DND-41 (cell line): ENCODE measurements around the gene ITFG1.

ENCODE experiments used
- ATAC-seq: fragments of 200-7000 bp; cut with Tn5 transposase; 3 replicates; pipeline ENCODE4 v1.9.1; 2021; ENCODE audit warnings: low read depth; ENCODE audit not compliant: insufficient read depth
- DNase-seq: peaks from one replicate; pipeline ENCODE4 v3.0.0-alpha.2; 2020
- H2AFZ ChIP-seq: 2 replicates; pipeline ENCODE4 v1.6.0; 2012; ENCODE audit warnings: low read depth, low read length
- H3K27ac ChIP-seq: 2 replicates; pipeline ENCODE4 v1.5.1; 2012; ENCODE audit warnings: low read length, inconsistent platforms
- H3K27me3 ChIP-seq: fragments of 200-600 bp; sonication (generic); 2 replicates; pipeline ENCODE4 v1.6.0; 2012; ENCODE audit warnings: low read length, mild to moderate bottlenecking, inconsistent platforms; ENCODE audit not compliant: insufficient read depth, poor library complexity
- H3K36me3 ChIP-seq: 2 replicates; pipeline ENCODE4 v1.5.1; 2012; ENCODE audit warnings: low read length, inconsistent platforms; ENCODE audit not compliant: insufficient read depth
- H3K4me1 ChIP-seq: 2 replicates; pipeline ENCODE4 v1.5.1; 2012; ENCODE audit warnings: mild to moderate bottlenecking, low read length; ENCODE audit not compliant: insufficient read depth
- H3K4me2 ChIP-seq: 2 replicates; pipeline ENCODE4 v1.6.0; 2012; ENCODE audit warnings: mild to moderate bottlenecking, moderate library complexity, low read length, inconsistent platforms; ENCODE audit not compliant: insufficient read depth
- H3K4me3 ChIP-seq, 2 experiments: fragments of 200-600 bp in 1 of 2; shearing (Covaris generic) in 1 of 2; 2 replicates each; pipeline ENCODE4 v1.5.1; 2012 to 2016; ENCODE audit warnings: inconsistent platforms in 2 of 2, low read length in 2 of 2, mild to moderate bottlenecking in 2 of 2, low read depth in 1 of 2, moderate library complexity in 1 of 2
- H3K79me2 ChIP-seq: 2 replicates; pipeline ENCODE4 v1.6.0; 2012; ENCODE audit warnings: low read length, inconsistent platforms; ENCODE audit not compliant: insufficient read depth
- H3K9ac ChIP-seq: 2 replicates; pipeline ENCODE4 v1.6.0; 2012; ENCODE audit warnings: low read depth, mild to moderate bottlenecking, inconsistent platforms, low read length, moderate library complexity
- H3K9me3 ChIP-seq: 2 replicates; pipeline ENCODE4 v1.5.1; 2012; ENCODE audit warnings: low read length, moderate library complexity, mild to moderate bottlenecking, inconsistent platforms; ENCODE audit not compliant: insufficient read depth, severe bottlenecking
- H4K20me1 ChIP-seq: 2 replicates; pipeline ENCODE4 v1.6.0; 2012; ENCODE audit warnings: low read length; ENCODE audit not compliant: insufficient read depth
- CTCF ChIP-seq: IDR thresholded peaks from 2 replicates; pipeline ENCODE4 v1.5.1; 2012; ENCODE audit warnings: borderline replicate concordance, low read length, moderate library complexity, mild to moderate bottlenecking; ENCODE audit not compliant: poor library complexity, severe bottlenecking; ENCODE audit errors: extremely low read depth
- EZH2 ChIP-seq: IDR thresholded peaks from 3 replicates; pipeline ENCODE4 v1.6.1; 2012; ENCODE audit warnings: borderline replicate concordance, low read depth, mild to moderate bottlenecking, moderate library complexity, low read length, inconsistent platforms; ENCODE audit not compliant: severe bottlenecking

The ITFG1 gene

GRCh38 chr16:47490471-47490870, 29.6 kb upstream of the ITFG1 start:
- ATAC-seq: no peak
- no peak overlapping the region for H3K4me2 ChIP-seq
- TF ChIP-seq CTCF (no peak), EZH2 (no peak)

GRCh38 chr16:47488051-47488450, 27.2 kb upstream of the ITFG1 start:
- H3K27ac ChIP-seq: no peak overlapping the region
- H3K79me2 ChIP-seq: peaks cover 14% of the 10 kb centered on the region
- H3K9me3 ChIP-seq: peaks cover 2% of the 10 kb centered on the region
- no peak for DNase-seq
- H3K9ac ChIP-seq: no peak overlapping the region
- TF ChIP-seq CTCF (no peak), EZH2 (no peak)
- H3K4me3 ChIP-seq: no peak overlapping the region
- H3K4me2 ChIP-seq: no peak overlapping the region
- no peak overlapping the region for H2AFZ ChIP-seq
- H3K4me1 ChIP-seq: peaks cover 13% of the 10 kb centered on the region
- 0 out of 2 replicates have a peak, but pooled peaks cover 3% of the 10 kb centered on the region for H4K20me1 ChIP-seq
- ATAC-seq: no peak
- peaks cover 6% of the 10 kb centered on the region; the same call in 1 of the 2 replicates for H3K36me3 ChIP-seq
- H3K27me3 ChIP-seq: no peaks in the 10 kb centered on the region

More at GRCh38 chr16:47490471-47490870, 29.6 kb upstream of the ITFG1 start:
- H3K4me3 ChIP-seq: no peak overlapping the region
- H3K79me2 ChIP-seq: peaks cover 16% of the 10 kb centered on the region
- peaks cover 6% of the 10 kb centered on the region; the same call in 1 of the 2 replicates for H3K36me3 ChIP-seq
- H3K27me3 ChIP-seq: no peaks in the 10 kb centered on the region
- no peak overlapping the region for H3K27ac ChIP-seq
- H3K4me1 ChIP-seq: peaks cover 19% of the 10 kb centered on the region
- no peak overlapping the region for H2AFZ ChIP-seq
- 0 out of 2 replicates have a peak, but pooled peaks cover 4% of the 10 kb centered on the region for H4K20me1 ChIP-seq
- DNase-seq: no peak
- H3K9me3 ChIP-seq: peaks cover 2% of the 10 kb centered on the region
- H3K9ac ChIP-seq: no peak overlapping the region

GRCh38 chr16:47486856-47487255, 26.0 kb upstream of the ITFG1 start:
- H3K79me2 ChIP-seq: peaks cover 17% of the 10 kb centered on the region
- peaks cover 2% of the 10 kb centered on the region; the same call in 1 of the 2 replicates for H3K4me1 ChIP-seq
- H3K27ac ChIP-seq: no peak overlapping the region
- DNase-seq (no peak), ATAC-seq (no peak)
- H4K20me1 ChIP-seq: peaks cover 2% of the 10 kb centered on the region; the same call in 1 of the 2 replicates
- peaks cover 8% of the 10 kb centered on the region; the same call in 1 of the 2 replicates for H3K36me3 ChIP-seq
- TF ChIP-seq EZH2: no peak
- no peak overlapping the region for H3K4me2 ChIP-seq
- no peak overlapping the region for H3K4me3 ChIP-seq
- peaks cover 2% of the 10 kb centered on the region for H3K9me3 ChIP-seq
- no peaks in the 10 kb centered on the region for H3K27me3 ChIP-seq
- H2AFZ ChIP-seq: no peak overlapping the region
- no peak overlapping the region for H3K9ac ChIP-seq

- Histone ChIP-seq H3K9ac (no peak overlapping the region), H3K27ac (no peak overlapping the region), H4K20me1 (peaks cover 8% of the 10 kb centered on the region; the same call in 1 of the 2 replicates), H3K27me3 (no peaks in the 10 kb centered on the region), H3K4me3 (no peak overlapping the region), H3K36me3 (peaks cover 12% of the 10 kb centered on the region; the same call in 1 of the 2 replicates), H2AFZ (no peak overlapping the region), H3K79me2 (peaks cover 31% of the 10 kb centered on the region), H3K4me1 (no peaks in the 10 kb centered on the region), H3K4me2 (no peak overlapping the region), H3K9me3 (peaks cover under 1% of the 10 kb centered on the region)
- ATAC-seq: no peak
- TF ChIP-seq CTCF: no peak
- no peak for TF ChIP-seq EZH2
- no peak for DNase-seq
These were observed 22.8 kb upstream of the ITFG1 start for GRCh38 chr16:47483616-47484015.
